Uterus (tissue), 2 donors: ENCODE results near the gene APOB.

Source experiments
- CTCF ChIP-seq, 4 experiments: fragments of 200-600 bp in 2 of 4; fragments of 450-650 bp in 2 of 4; sonication (generic) in 2 of 4; IDR thresholded peaks; one replicate each; pipeline ENCODE4 v1.5.1; 2016 to 2019; ENCODE audit warnings: antibody characterized with exemption in 4 of 4, mild to moderate bottlenecking in 2 of 4, moderate library complexity in 1 of 4
- POLR2A ChIP-seq, 2 donors: fragments of 450-650 bp; IDR thresholded peaks; one replicate each; pipeline ENCODE4 v1.6.1; 2016; ENCODE audit warnings: antibody characterized with exemption in 2 of 2, mild to moderate bottlenecking in 1 of 2, moderate library complexity in 1 of 2

GRCh38 chr2:21069746-21070340 is 26.0 kb upstream of the APOB start:
- TF ChIP-seq CTCF (IDR thresholded peaks at IDR 0.05) (no peak), POLR2A (IDR thresholded peaks at IDR 0.05) (no peak)
